HG03097 (cell line): Measurements from ENCODE around the gene KIAA0040.

Experiments used
- ATAC-seq: cut with Tn5 transposase; IDR thresholded peaks from one replicate; pipeline ENCODE4 v1.9.1; 2021; ENCODE audit not compliant: unreplicated experiment, low FRiP score

The KIAA0040 gene

GRCh38 chr1:175145899-175146528, 46.6 kb downstream of the KIAA0040 start:
- ATAC-seq: no peak

GRCh38 chr1:175138579-175138978, 54.0 kb downstream of the KIAA0040 start:
- no peak for ATAC-seq

- ATAC-seq: no peak
Measured at GRCh38 chr1:175137369-175137768, 55.2 kb downstream of the KIAA0040 start.

- no peak for ATAC-seq
Measured at GRCh38 chr1:175136246-175136645, 56.3 kb downstream of the KIAA0040 start.

- no peak for ATAC-seq
Measured at GRCh38 chr1:175134500-175134899, 58.1 kb downstream of the KIAA0040 start.

GRCh38 chr1:175133673-175134435, 58.7 kb downstream of the KIAA0040 start:
- ATAC-seq: no peak

GRCh38 chr1:175132436-175132835, 60.1 kb downstream of the KIAA0040 start:
- no peak for ATAC-seq

GRCh38 chr1:175131095-175131494, 61.5 kb downstream of the KIAA0040 start:
- no peak for ATAC-seq

- ATAC-seq: no peak
Measured at GRCh38 chr1:175130649-175131045, 61.9 kb downstream of the KIAA0040 start.

GRCh38 chr1:175129997-175130648, 62.5 kb downstream of the KIAA0040 start:
- no peak for ATAC-seq

- ATAC-seq: no peak
Measured at GRCh38 chr1:175129644-175129996, 63.0 kb downstream of the KIAA0040 start.

- ATAC-seq: no peak
Measured at GRCh38 chr1:175129182-175129581, 63.4 kb downstream of the KIAA0040 start.

GRCh38 chr1:175128523-175128922, 64.1 kb downstream of the KIAA0040 start:
- ATAC-seq: no peak

GRCh38 chr1:175127565-175127964, 65.0 kb downstream of the KIAA0040 start:
- ATAC-seq: no peak

GRCh38 chr1:175126347-175126746, 66.2 kb downstream of the KIAA0040 start:
- no peak for ATAC-seq

- no peak for ATAC-seq
Measured at GRCh38 chr1:175124861-175125260, 67.7 kb downstream of the KIAA0040 start.

GRCh38 chr1:175120511-175120910, 72.1 kb downstream of the KIAA0040 start:
- no peak for ATAC-seq

GRCh38 chr1:175118375-175119367, 73.9 kb downstream of the KIAA0040 start:
- no peak for ATAC-seq

- no peak for ATAC-seq
Measured at GRCh38 chr1:175116903-175117302, 75.7 kb downstream of the KIAA0040 start.

GRCh38 chr1:175116210-175116798, 76.3 kb downstream of the KIAA0040 start:
- no peak for ATAC-seq
